SK-N-MC (cell line): ENCODE data around the gene LRRC72.

Experiments
- EZH2 ChIP-seq: fragments of 200-600 bp; sonication (generic); IDR thresholded peaks from one replicate; pipeline ENCODE4 v1.6.1; 2017; ENCODE audit warnings: antibody characterized with exemption
- FOXP2 ChIP-seq: optimal IDR thresholded peaks from 2 replicates; pipeline ENCODE3; 2011; ENCODE audit warnings: mild to moderate bottlenecking, moderate library complexity; ENCODE audit not compliant: insufficient read depth; ENCODE audit errors: extremely low read length, control extremely low read depth
- POLR2AphosphoS5 ChIP-seq: IDR thresholded peaks from 2 replicates; pipeline ENCODE4 v1.6.1; 2012; ENCODE audit warnings: mild to moderate bottlenecking, low read depth, low read length, borderline replicate concordance

GRCh38 chr7:16630654-16631053 is 104.0 kb downstream of the LRRC72 start:
- no peak for TF ChIP-seq POLR2AphosphoS5
- TF ChIP-seq EZH2: no peak
- no peak for TF ChIP-seq FOXP2
